IMR-90 (cell line): ENCODE results near the gene TOGARAM1.

Experiments used
- MAFK ChIP-seq: IDR thresholded peaks from 2 replicates; pipeline ENCODE4 v1.6.1; 2012; ENCODE audit warnings: low read depth, low read length, improper control_type of control experiment
- POLR2A ChIP-seq: IDR thresholded peaks from 2 replicates; pipeline ENCODE4 v1.6.1; 2012; ENCODE audit warnings: mild to moderate bottlenecking, low read depth, low read length
- RAD21 ChIP-seq: IDR thresholded peaks from 2 replicates; pipeline ENCODE4 v1.6.1; 2012; ENCODE audit warnings: low read length, improper control_type of control experiment
- RCOR1 ChIP-seq: IDR thresholded peaks from 2 replicates; pipeline ENCODE4 v1.6.1; 2012; ENCODE audit warnings: mild to moderate bottlenecking, low read length, improper control_type of control experiment; ENCODE audit not compliant: insufficient replicate concordance
- RFX5 ChIP-seq: IDR thresholded peaks from 2 replicates; pipeline ENCODE4 v1.8.0; 2012; ENCODE audit warnings: low read depth, mild to moderate bottlenecking, low read length, moderate library complexity
- TF ChIP-seq, protein P1 (sequence below): fragments of 150-350 bp; IDR thresholded peaks from 2 replicates; pipeline ENCODE4 v1.6.1; 2017; ENCODE audit warnings: mild to moderate bottlenecking, antibody characterized with exemption, low read length, low read depth
- TF ChIP-seq, protein P2 (sequence below): conservative IDR thresholded peaks from 2 replicates; pipeline ENCODE4 v1.5.1; 2012; ENCODE audit warnings: mild to moderate bottlenecking, low read depth, low read length, improper control_type of control experiment
- TF ChIP-seq, protein P3 (sequence below): fragments of 150-350 bp; IDR thresholded peaks from 2 replicates; pipeline ENCODE4 v1.6.1; 2016; ENCODE audit warnings: low read depth, mild to moderate bottlenecking, low read length, moderate library complexity, borderline replicate concordance

DNA sequence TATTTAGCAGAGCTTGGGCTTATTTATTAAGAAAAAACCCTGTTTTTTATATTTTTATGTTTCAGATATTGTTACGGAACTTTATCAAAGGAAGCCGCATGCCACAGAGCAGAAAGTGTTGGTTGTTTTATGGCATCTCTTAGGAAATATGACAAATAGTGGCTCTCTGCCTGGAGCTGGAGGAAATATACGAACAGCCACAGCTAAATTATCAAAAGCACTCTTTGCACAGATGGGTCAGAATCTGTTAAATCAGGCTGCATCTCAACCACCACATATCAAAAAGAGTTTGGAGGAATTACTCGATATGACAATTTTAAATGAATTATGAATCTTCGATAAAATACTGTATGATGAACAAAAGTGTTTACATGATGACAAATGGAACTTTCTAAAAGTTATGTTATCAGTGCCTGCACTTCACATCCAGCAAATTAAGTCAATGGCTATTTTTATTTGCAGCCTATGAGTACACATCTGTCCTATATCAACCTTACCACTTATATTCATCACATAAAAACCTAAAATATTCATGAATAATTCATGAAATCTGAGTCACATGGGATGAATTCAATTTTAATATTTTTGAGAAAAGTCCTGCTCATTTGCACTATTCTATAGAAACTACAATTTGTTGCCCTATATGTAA is 111.4 kb downstream of the TOGARAM1 start:
- TF ChIP-seq RAD21 (no peak), RCOR1 (no peak), POLR2A (no peak), MAFK (no peak), RFX5 (no peak)
- TF ChIP-seq, protein P1, sequence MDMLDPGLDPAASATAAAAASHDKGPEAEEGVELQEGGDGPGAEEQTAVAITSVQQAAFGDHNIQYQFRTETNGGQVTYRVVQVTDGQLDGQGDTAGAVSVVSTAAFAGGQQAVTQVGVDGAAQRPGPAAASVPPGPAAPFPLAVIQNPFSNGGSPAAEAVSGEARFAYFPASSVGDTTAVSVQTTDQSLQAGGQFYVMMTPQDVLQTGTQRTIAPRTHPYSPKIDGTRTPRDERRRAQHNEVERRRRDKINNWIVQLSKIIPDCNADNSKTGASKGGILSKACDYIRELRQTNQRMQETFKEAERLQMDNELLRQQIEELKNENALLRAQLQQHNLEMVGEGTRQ: no peak
- TF ChIP-seq, protein P2, sequence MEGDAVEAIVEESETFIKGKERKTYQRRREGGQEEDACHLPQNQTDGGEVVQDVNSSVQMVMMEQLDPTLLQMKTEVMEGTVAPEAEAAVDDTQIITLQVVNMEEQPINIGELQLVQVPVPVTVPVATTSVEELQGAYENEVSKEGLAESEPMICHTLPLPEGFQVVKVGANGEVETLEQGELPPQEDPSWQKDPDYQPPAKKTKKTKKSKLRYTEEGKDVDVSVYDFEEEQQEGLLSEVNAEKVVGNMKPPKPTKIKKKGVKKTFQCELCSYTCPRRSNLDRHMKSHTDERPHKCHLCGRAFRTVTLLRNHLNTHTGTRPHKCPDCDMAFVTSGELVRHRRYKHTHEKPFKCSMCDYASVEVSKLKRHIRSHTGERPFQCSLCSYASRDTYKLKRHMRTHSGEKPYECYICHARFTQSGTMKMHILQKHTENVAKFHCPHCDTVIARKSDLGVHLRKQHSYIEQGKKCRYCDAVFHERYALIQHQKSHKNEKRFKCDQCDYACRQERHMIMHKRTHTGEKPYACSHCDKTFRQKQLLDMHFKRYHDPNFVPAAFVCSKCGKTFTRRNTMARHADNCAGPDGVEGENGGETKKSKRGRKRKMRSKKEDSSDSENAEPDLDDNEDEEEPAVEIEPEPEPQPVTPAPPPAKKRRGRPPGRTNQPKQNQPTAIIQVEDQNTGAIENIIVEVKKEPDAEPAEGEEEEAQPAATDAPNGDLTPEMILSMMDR: no peak
- TF ChIP-seq, protein P3, sequence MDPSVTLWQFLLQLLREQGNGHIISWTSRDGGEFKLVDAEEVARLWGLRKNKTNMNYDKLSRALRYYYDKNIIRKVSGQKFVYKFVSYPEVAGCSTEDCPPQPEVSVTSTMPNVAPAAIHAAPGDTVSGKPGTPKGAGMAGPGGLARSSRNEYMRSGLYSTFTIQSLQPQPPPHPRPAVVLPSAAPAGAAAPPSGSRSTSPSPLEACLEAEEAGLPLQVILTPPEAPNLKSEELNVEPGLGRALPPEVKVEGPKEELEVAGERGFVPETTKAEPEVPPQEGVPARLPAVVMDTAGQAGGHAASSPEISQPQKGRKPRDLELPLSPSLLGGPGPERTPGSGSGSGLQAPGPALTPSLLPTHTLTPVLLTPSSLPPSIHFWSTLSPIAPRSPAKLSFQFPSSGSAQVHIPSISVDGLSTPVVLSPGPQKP: no peak
